AG04450 (cell line): ENCODE results near the gene CNIH2. TPM values are rescaled to one million over a fixed set of nuclear protein-coding genes. Genes with fewer than 3 reads are reported as not detected.
A peak's percentile ranks its signal among the peaks of the same experiment; 100 is the strongest.

Source experiments
- CTCF ChIA-PET: fragments of 300-600, 350-600 bp; formaldehyde crosslinking; extraction: SDS; loops from one replicate; lab custom pipeline; 2022; ENCODE audit warnings: antibody characterized with exemption, inconsistent platforms; lab: Charles Lee
- POLR2A ChIA-PET: fragments of 350-600 bp; formaldehyde crosslinking; extraction: SDS; loops from one replicate; lab custom pipeline; 2021; ENCODE audit warnings: antibody characterized with exemption, inconsistent platforms; lab: Yijun Ruan, JAX
- DNase-seq: peaks from one replicate; pipeline ENCODE4 v3.0.0-alpha.2; 2011; ENCODE audit warnings: low read depth, low spot score
- H3K27ac ChIP-seq: one replicate; pipeline ENCODE4 v1.5.1; 2012; ENCODE audit warnings: low read depth, low read length, control low read depth
- H3K27me3 ChIP-seq: one replicate; pipeline ENCODE4 v1.6.0; 2012; ENCODE audit warnings: low read length; ENCODE audit not compliant: control insufficient read depth, insufficient read depth
- H3K4me3 ChIP-seq: 2 replicates; pipeline ENCODE4 v1.5.1; 2011; ENCODE audit warnings: mild to moderate bottlenecking, low read depth, low read length, control low read depth
- H3K9me3 ChIP-seq: 2 replicates; pipeline ENCODE4 v1.5.1; 2012; ENCODE audit warnings: low read length; ENCODE audit not compliant: control insufficient read depth, insufficient read depth
- CTCF ChIP-seq: IDR thresholded peaks from 2 replicates; pipeline ENCODE4 v1.5.1; 2011; ENCODE audit warnings: low read depth, low read length, control low read depth, inconsistent platforms
- polyA plus RNA-seq: library from polyadenylated mRNA; depleted of rRNA; stranded (reverse); fragments of >200 nt; gene quantifications from 2 replicates; pipeline ENCODE4 v1.2.3, GENCODE V29; 2011

Gene CNIH2
- polyA plus RNA-seq, 1 experiment: 2.8 TPM

- CTCF ChIA-PET: interaction anchor here (1.2 to 3.9 kb wide), 4 partner anchors 13 to 71 kb away, joined by 3 to 98 read pairs (median 37); partner anchors contain the start of gene YIF1A
- DNase-seq: no peak
- peak overlapping the region; percentile 97 for H3K27ac ChIP-seq
Observed at GRCh38 chr11:66314186-66314501, 36.2 kb downstream of the CNIH2 start.

GRCh38 chr11:66314561-66315497 is 36.9 kb downstream of the CNIH2 start:
- Histone ChIP-seq H3K27ac (peak overlapping the region; percentile 97), H3K4me3 (peak overlapping the region; percentile 87), H3K27me3 (no peaks in the 10 kb centered on the region), H3K9me3 (peaks cover 8% of the 10 kb centered on the region; the same call in 1 of the 2 replicates)
- no peak for TF ChIP-seq CTCF
- POLR2A ChIA-PET: interaction anchor here (1.5 to 1.9 kb wide), 2 partner anchors 12 to 20 kb away, joined by 5 read pairs; no protein-coding TSS in a partner anchor
- DNase-seq: no peak
- CTCF ChIA-PET: interaction anchor here (1.0 to 3.9 kb wide), 2 partner anchors 16 to 21 kb away, joined by 5 to 62 read pairs; partner anchors contain the start of gene RIN1

More at GRCh38 chr11:66314186-66314501, 36.2 kb downstream of the CNIH2 start:
- peak overlapping the region; percentile 87 for H3K4me3 ChIP-seq
- TF ChIP-seq CTCF: no peak
- H3K9me3 ChIP-seq: peaks cover 8% of the 10 kb centered on the region; the same call in 1 of the 2 replicates
- POLR2A ChIA-PET: interaction anchor here (1.6 to 3.1 kb wide), 6 partner anchors 11 to 34 kb away, joined by 5 to 99 read pairs (median 14); partner anchors contain the start of gene RIN1
- H3K27me3 ChIP-seq: no peaks in the 10 kb centered on the region

GRCh38 chr11:66315498-66315885 is 37.5 kb downstream of the CNIH2 start:
- Histone ChIP-seq H3K27me3 (no peaks in the 10 kb centered on the region), H3K9me3 (peaks cover 8% of the 10 kb centered on the region; the same call in 1 of the 2 replicates), H3K4me3 (peak overlapping the region; percentile 87), H3K27ac (peak overlapping the region; percentile 97)
- no peak for DNase-seq
- CTCF ChIA-PET: interaction anchor here (1.0 kb wide), 1 partner anchor 21 kb away, joined by 5 read pairs; the partner anchor contains the start of gene RIN1
- TF ChIP-seq CTCF: no peak
- POLR2A ChIA-PET: interaction anchor here (1.5 to 1.9 kb wide), 3 partner anchors 11 to 20 kb away, joined by 5 to 10 read pairs (median 5); no protein-coding TSS in a partner anchor

GRCh38 chr11:66315921-66316811 is 38.2 kb downstream of the CNIH2 start:
- TF ChIP-seq CTCF: no peak
- no peak for DNase-seq
- POLR2A ChIA-PET: interaction anchor here (0.6 to 2.8 kb wide), 11 partner anchors 9 to 180 kb away, joined by 3 to 56 read pairs (median 5); partner anchors contain the start of genes B4GAT1, RIN1 and YIF1A
- peak overlapping the region; percentile 87 for H3K4me3 ChIP-seq
- CTCF ChIA-PET: interaction anchor here (0.6 to 1.0 kb wide), 4 partner anchors 11 to 36 kb away, joined by 4 to 6 read pairs (median 5); partner anchors contain the start of gene RIN1
- no peaks in the 10 kb centered on the region for H3K27me3 ChIP-seq
- H3K9me3 ChIP-seq: peaks cover 8% of the 10 kb centered on the region; the same call in 1 of the 2 replicates
- peak overlapping the region; percentile 21 for H3K27ac ChIP-seq
